Non-pigmented ciliary epithelial cell (primary cell): ENCODE results near the gene CDK11B.
"Not testable (repeated sequence)": the region's sequence is repeated elsewhere in the genome, so short reads cannot be mapped to it uniquely, and the experiment has no call there.

Experiments
- DNase-seq: peaks from one replicate; pipeline ENCODE4 v3.0.0-alpha.2; 2010; ENCODE audit warnings: low read depth

CDK11B gene

DNA sequence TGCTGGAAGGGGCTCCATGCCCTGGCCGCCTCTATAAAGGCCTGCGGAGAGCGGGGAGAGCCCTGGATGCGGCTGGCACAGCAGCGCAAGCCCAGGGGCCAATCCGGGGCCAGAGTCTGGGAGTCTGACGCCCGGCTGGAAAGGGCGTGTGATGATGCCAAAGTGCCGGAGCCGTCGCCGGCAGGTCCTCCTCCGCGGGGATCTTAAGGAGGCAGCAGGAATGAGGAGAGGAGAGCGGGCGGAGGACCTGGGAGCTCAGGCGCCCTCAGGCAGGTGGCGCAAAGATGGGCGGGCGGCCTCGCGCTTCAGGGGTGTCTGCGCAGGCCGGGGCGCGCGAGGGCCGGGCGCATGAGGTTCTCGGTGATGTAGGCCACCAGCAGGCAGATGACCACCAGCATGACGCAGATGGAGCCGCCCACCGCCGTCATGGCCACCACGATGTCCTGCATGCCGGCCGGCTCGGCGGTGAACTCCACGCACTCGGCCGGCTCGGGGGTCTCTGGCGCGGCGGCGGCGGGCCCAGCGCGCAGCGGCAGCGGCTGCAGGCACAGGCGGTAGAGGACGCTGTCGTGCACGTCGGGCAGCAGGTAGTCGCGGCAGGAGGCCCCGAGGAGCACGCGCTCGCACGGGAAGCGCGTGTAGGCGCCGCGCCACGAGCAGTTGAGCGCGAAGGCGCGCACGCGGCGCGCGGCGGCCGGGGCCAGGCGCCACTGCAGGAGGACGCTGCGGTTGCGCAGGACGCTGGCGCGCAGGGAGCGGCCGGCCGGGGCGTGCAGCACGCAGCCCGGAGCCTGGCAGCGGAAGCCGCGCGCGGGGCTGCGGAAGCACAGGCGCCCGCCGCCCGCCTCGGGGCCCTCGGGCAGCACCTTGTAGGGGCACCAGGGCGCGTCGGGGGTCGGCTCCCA, 59.5 kb downstream of the CDK11B start:
- DNase-seq: no peak

DNA sequence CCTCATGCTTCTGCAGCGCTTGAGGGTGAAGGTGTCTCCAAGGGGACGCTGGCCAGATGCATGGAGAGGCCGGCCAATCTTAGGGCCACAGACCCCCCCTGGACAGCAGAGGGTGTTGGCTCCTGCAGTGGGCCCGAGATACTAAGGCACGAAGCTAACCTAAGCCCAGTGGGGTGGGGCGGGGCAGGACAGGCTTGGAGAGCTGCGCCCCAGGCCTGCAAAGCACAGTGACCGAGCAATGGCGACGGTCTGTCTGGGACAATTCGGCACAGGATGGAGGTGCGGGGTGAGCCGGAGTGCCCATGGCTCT, 60.1 kb downstream of the CDK11B start:
- no peak for DNase-seq

DNA sequence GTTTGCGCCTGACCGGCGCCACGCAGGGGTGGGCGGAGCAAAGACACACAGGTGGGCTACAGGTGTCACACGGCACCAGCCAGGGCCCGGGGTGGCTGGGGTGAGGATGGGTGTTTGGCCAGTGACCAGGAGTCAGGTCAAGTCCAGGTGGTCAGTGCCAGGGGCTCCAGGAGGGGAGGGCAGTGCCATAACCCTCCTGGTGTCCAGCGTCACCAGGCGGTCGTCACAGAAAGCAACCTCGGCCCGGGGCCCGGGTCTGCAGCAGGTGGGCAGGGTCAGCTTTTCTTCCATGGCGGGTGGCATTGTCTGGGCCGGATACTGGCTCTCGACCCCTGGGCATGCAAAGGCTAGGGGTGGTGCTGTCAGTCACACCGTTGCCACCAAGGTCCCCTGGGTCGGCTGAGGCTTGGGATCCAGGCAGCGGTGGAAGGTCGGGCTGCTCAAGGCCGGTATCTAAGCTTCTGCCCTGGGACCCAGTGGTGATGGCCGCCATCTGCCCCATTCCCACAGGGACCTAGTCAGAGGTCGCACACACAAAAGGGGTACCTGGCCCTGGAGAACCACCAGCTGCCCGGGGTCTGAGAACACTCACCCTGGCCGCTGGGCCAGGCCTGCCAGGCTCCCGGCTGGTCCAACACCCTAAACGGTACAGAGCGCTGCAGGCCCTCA, 60.6 kb downstream of the CDK11B start:
- no peak for DNase-seq

DNA sequence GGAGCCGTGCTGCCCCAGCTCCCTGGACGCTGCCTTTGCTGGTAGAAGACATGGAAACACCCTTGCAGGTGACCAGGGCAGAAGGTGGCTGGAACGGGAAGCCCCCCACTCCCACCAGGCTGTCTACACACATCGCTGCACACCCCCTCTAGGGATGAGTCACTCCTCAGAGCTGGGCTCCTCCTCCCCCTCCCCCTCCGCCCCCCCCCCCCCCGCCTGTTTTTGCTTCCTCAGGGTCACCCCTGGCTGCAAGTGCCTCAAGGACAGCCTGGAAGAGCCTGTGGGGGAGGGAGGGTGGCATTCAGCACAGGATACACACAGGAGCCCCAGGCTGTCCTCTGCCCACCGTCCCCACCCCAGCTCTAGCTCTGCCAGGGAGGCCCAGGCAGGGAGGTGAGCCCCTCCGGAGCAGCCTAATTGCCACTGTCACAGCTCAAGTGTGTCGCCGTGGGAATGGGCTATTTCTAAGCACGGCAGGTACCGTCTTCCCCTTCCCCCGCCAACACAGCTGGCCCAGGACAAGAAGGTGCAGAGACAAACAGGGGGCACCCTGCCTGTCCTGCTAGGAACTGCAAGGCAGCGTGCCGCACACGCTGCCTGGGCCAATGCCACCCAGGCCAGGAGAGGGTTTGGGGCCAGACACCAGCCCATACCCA, 61.4 kb downstream of the CDK11B start:
- DNase-seq: no peak

DNA sequence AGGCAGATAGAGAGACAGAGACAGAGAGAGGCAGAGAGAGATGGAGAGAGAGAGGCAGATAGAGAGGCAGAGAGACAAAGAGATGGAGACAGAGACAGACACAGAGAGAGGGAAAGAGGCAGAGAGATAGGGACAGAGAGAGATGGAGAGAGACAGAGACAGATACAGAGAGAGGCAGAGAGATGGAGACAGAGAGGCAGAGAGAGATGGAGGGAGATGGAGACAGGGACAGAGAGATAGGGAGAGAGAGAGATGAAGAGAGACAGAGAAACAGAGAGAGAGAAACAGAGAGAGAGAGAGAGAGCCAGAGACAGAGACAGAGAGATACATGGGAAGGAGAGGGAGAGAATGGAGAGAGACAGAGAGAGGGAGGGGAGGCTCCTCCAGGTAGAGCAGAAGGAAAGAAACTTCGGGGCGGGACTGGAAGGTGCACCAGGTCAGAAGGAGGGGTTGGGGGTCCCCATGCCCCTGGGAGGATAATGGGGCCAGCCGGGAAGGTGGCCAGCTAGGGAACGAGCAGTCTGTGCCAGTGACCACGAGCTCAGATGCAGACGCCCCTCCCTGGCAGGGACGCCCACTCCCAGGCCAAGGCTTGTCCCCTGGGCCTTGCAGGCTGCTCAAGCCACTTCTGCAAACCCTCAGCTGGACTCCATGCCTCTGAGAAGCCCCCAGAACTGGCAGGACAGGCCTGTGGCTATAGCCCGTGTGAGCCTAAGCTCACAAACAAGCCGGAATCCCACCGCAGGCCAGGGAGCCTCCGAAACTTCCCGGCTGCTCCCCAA, 62.1 kb downstream of the CDK11B start:
- DNase-seq: no peak

DNA sequence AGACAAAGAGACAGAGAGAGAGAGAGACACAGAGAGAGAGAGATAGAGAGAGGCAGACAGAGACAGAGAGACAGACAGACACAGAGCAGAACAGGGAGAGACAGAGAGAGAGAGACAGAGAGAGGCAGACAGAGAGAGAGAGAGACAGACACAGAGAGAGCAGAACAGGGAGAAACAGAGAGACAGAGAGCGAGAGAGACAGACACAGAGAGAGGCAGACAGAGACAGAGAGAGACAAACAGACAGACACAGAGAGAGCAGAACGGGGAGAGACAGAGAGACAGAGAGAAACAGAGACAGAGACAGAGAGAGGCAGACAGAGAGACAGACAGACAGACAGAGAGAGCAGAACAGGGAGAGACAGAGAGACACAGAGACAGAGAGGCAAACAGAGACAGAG, 63.5 kb downstream of the CDK11B start:
- DNase-seq: not testable (repeated sequence)

DNA sequence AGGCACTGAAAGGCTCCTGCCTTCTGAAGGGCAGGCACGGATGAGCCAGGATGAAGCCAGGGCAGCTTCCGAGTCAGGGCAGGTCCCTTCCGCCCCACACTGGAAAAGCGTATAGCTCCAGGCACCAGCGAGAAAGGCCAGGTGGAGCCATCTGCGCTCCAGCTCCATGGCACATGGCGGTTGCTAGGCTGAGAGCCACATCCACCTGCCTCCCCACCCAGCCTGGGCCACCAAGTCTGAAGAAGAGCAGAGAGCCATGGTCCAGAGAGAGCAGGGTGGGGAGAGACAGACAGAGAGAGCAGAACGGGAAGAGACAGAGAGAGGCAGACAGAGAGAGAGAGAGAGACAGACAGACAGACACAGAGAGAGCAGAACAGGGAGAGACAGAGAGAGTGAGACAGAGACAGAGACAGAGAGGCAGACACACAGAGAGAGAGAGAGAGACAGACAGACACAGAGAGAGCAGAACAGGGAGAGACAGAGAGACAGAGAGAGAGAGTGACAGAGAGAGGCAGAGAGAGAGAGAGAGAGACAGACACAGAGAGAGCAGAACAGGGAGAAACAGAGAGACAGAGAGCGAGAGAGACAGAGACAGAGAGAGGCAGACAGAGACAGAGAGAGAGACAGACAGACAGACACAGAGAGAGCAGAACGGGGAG, 64.1 kb downstream of the CDK11B start:
- DNase-seq: no peak

DNA sequence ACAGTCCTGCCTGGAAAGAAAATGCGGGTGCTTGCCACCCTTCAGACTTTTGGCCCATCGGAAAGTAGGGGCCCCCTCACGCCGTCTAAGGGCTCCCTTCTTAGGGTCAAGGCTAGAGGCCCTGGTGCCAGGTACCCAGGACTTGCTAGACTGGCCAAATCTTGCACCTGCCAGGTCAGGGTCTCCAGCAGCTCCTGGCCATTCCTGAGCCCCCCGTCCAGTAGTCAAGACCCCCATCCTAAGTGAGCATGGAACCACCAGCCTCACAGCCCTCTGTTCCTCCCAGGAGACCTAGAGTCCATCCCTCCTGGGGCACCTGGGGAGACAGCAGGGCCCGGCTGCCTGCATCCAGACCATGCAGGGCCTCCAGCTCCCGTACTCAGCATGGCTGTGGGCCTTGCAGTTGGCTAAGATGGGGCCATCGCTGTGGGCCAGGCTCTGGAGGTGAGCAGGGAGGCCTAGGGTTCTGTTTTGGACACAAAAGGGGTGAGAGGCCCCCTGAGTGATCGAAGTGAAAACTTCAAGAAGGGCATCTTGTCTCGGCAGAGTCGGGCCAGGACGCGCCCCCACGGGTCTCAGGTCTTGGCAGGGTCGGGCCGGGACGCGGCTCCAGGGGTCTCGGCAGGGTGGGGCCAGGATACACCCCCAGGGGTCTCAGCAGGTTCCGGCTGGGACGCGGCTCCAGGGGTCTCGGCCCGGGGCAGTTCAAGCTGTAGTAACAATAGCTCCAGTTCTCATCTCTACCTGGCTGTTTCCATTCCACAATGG, 64.8 kb downstream of the CDK11B start:
- no peak for DNase-seq

DNA sequence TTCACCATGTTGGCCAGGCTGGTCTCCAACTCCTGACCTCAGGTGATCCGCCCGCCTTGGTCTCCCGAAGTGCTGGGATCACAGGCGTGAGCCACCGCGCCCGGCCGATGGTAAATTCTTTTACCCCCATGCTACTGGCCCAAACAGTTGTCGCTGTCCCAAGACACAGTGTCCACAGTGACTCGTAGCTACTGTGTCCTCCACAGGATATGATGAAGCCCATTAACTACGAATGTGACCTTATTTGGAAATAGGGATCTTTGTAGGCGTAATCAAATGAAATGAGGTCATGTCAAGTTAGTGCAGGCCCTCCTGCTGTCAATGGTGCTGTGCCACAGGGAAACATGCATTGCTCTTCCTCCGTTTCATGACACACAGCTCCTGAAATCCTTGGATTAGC, 67.4 kb downstream of the CDK11B start:
- no peak for DNase-seq
